Fibroblast of mammary gland (primary cell): ENCODE data around the gene IQCE.

Source experiments
- DNase-seq: peaks from one replicate; pipeline ENCODE4 v3.0.0-alpha.2; 2010; ENCODE audit warnings: low read depth
- H3K4me3 ChIP-seq: 2 replicates; pipeline ENCODE4 v1.5.1; 2011; ENCODE audit warnings: low read depth, mild to moderate bottlenecking, low read length, moderate library complexity; ENCODE audit not compliant: control insufficient read depth
- TF ChIP-seq, protein P1 (sequence below): conservative IDR thresholded peaks from 2 replicates; pipeline ENCODE4 v1.5.1; 2011; ENCODE audit warnings: low read depth, low read length, inconsistent platforms; ENCODE audit not compliant: control insufficient read depth, insufficient read depth

Gene IQCE

DNA sequence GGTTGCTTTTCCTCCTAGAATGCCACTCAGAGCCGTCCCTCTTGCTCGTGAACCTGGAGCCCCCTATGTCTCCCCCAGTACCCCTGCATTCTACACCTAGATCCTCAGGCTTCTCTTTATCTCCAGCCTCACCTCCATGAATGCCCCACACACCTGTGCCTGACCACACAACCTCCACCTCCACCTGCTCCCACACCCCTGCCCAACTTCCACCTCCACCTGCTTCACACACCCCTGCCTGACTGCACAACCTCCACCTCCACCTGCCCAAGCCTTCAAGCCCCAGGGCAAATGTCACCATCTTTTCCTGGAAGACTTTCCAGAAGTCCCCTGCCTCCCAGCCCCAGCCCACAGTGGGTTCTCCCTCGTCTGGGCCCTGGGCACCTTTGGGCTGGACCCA, 46.1 kb upstream of the IQCE start:
- no peak for DNase-seq
- H3K4me3 ChIP-seq, result no peak overlapping the region
- TF ChIP-seq, protein P1, sequence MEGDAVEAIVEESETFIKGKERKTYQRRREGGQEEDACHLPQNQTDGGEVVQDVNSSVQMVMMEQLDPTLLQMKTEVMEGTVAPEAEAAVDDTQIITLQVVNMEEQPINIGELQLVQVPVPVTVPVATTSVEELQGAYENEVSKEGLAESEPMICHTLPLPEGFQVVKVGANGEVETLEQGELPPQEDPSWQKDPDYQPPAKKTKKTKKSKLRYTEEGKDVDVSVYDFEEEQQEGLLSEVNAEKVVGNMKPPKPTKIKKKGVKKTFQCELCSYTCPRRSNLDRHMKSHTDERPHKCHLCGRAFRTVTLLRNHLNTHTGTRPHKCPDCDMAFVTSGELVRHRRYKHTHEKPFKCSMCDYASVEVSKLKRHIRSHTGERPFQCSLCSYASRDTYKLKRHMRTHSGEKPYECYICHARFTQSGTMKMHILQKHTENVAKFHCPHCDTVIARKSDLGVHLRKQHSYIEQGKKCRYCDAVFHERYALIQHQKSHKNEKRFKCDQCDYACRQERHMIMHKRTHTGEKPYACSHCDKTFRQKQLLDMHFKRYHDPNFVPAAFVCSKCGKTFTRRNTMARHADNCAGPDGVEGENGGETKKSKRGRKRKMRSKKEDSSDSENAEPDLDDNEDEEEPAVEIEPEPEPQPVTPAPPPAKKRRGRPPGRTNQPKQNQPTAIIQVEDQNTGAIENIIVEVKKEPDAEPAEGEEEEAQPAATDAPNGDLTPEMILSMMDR, result no peak

DNA sequence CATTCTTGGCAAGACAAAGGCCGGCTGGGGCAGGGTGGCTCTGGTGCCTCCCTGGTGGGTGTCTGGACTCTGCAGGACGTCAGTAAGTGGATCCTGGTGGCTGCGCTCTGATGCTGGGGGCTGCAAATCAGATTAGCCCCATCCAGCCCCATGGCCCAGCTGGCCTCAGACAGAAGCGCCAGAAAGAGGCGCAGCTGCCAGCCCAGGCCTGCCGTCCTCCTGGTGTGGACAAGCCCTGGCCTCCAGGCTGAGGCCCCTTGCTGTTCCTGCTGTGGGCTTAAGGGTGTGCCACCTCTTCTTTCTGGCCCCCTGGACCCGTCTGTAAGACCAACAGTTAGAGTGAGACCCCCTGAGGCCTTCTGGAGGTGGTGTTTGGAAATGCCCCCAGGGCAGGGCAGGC, 45.1 kb upstream of the IQCE start:
- no peak for DNase-seq
- H3K4me3 ChIP-seq, result no peak overlapping the region
- TF ChIP-seq, protein P1, result no peak

DNA sequence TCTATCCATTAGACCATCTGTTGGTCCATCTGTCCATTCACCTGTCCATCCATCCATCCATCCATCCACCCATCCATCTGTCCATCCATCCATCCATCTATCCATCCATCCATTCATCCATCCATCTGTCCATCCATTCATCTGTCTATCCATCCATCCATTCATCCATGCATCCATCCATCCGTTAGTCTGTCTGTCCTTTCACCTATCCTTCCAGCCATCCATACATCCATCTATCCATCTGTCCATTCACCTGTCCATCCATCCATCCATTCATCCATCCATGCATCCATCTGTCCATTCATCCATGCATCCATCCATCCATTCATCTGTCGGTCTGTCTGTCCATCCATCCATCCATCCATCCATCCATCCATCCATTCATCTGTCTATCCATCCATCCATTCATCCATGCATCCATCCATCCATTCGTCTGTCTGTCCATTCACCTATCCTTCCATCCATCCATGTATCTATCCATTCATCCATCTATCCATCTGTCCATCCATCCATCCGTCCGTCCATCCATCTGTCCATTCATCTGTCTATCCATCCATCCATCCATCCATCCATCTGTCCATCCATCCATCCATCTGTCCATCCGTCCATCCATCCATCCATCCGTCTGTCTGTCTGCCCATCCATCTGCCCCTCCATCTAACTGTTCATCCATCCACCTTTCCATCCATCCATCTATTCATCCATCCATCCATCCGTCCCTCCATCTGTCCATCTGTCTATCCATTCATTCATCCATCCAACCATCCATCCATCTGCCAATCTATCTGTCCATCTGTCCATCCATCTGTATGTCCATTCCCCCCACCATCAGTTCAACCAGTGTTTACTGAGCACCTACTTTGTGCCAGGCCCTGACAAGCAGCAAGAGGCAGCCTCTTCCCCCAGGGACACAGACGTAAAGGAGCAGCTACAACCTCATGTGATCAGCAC, 44.0 kb upstream of the IQCE start:
- no peak overlapping the region for H3K4me3 ChIP-seq
- DNase-seq, result no peak
- TF ChIP-seq, protein P1, result no peak

DNA sequence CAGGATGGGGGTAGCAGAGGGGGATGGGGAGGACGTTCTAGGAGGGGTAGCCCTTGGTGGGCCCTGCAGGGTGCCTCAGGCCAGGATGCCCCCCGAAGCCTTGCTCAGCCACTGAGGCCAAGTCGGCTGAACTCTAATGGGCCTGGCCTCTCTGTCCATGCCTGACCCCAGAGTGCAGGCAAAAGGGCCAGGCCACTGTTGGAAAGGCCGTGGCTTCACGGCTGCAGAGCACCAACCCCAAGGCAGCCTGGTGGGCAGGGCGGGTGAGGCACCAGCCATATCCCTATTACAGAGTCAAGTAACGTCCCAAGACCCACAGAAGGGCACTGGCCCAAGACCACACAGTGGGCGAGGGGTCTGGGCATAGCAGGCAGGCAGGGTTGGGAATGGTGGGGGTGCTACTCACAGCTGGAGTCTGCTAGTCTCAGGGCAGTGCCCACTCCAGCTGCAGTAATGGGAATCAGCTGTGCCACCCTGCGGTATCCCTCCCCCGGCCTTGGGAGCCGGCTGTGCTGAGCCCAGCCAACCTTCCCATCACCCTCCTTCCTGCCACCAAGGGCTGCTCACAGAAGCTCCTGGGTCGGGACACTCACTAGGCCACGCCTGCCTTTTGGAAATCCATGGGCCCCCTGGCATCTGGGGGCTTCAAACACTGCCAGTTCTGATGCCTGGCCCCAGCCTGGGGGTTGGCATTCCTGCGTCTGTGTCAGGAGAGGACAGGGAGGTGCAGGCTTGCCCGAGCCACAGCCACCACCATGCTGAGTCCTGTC, 43.2 kb upstream of the IQCE start:
- TF ChIP-seq, protein P1, result no peak
- H3K4me3 ChIP-seq, result no peak overlapping the region
- no peak for DNase-seq

DNA sequence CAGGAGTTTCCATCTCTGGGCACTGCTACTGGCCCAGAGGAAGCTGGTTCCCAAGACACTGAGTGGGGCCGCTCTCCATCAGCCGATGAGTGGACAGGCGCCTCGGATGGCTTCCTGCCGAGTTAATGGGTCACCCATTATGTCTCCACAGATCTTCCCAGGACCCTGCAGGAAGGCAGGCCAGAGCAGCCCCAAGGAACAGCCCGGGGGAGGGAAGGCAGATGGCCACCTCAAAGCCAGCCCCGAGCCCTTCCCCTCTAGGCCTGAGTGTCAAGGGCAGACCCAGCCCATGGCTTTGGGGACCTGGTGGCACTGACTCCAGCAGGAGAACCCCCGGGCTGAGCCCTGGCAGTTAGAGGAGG, 42.6 kb upstream of the IQCE start:
- TF ChIP-seq, protein P1, result no peak
- DNase-seq, result peak; percentile 19
- H3K4me3 ChIP-seq, result no peak overlapping the region

DNA sequence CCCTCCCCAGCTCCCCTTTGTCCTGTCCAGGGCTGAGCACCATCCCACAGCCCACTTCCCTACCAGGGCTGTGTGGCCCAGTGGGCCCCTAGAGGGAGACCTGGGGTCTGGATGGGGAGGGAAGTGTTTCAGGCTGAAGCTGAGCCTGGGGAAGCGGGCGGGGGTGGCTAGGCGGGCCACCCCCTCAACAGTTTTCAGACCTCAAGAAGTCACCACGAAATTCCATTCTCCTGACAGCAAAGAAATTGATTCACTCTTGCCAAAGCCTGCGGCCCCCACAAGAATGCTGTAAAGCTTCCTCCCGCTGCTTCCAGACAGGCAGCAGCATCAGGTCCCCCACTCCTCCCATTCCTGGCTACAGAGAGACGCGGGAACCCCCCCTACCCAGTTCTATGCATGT, 41.8 kb upstream of the IQCE start:
- TF ChIP-seq, protein P1, result no peak
- H3K4me3 ChIP-seq, result no peak overlapping the region
- peak; percentile 88 for DNase-seq
